Measurements from ENCODE around the gene CLTRN.

The CLTRN gene

GRCh38 chrX:15646543-15646942 is 18.1 kb downstream of the CLTRN start:
- in situ Hi-C loops (cut with HindIII; ENCODE audit: low sequenced_read_pairs), result no loop called here
- DNase-seq (ENCODE audit: low read depth), result no peak
- TF ChIP-seq, protein P1, sequence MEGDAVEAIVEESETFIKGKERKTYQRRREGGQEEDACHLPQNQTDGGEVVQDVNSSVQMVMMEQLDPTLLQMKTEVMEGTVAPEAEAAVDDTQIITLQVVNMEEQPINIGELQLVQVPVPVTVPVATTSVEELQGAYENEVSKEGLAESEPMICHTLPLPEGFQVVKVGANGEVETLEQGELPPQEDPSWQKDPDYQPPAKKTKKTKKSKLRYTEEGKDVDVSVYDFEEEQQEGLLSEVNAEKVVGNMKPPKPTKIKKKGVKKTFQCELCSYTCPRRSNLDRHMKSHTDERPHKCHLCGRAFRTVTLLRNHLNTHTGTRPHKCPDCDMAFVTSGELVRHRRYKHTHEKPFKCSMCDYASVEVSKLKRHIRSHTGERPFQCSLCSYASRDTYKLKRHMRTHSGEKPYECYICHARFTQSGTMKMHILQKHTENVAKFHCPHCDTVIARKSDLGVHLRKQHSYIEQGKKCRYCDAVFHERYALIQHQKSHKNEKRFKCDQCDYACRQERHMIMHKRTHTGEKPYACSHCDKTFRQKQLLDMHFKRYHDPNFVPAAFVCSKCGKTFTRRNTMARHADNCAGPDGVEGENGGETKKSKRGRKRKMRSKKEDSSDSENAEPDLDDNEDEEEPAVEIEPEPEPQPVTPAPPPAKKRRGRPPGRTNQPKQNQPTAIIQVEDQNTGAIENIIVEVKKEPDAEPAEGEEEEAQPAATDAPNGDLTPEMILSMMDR (IDR thresholded peaks at IDR 0.05; ENCODE audit: low read depth, low read length, missing control alignments), result no peak
- H3K4me3 ChIP-seq (ENCODE audit: low read depth, low read length), result no peak overlapping the region

DNA sequence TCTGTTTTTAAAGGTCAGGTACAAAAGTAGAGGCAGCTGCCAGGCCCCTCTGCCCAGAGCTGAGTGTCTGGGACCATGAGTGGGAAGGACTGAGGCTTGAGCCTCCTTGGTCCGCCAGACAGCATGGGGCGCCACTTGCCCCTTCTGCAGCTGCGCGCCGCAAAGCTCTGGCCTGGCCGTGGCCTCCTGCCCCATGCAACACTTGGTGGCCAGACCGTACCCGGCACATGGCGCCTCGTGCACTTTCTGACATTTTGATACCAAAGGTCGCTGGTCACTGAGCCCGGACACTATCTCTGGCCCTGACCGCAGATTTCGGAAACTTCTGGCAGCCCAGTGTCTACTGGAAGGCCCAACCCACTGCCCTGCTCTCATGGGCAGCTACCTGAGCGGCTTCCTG is 18.6 kb downstream of the CLTRN start:
- DNase-seq (ENCODE audit: low read depth), result no peak

DNA sequence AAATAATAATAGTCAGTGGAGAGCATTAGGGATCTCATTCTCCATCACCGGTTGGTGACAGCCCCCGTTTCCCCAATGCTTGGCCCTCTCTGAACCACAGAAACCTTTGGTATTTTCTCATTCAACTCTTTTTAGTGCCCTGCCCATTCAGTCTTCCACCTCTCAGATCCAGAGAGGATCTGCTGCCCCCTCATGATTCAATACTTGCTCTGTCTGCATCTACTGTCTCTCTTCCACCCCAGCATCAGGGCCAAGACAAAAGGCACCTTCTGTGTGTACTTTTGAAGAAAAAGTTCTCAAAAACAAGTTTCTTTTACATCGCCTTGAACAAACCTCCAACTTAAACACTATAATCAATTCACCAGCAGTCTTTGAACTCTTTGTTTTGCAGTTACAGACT is 19.3 kb downstream of the CLTRN start:
- in situ Hi-C loops (cut with HindIII; ENCODE audit: low sequenced_read_pairs), result no loop called here
- TF ChIP-seq, protein P1 (IDR thresholded peaks at IDR 0.05; ENCODE audit: low read depth, low read length, missing control alignments), result no peak
- no peak for DNase-seq (ENCODE audit: low read depth)
- H3K4me3 ChIP-seq (ENCODE audit: low read depth, low read length), result no peak overlapping the region

More for the DNA sequence above, 18.6 kb downstream of the CLTRN start:
- no peak overlapping the region for H3K4me3 ChIP-seq (ENCODE audit: low read depth, low read length)
- TF ChIP-seq, protein P1 (IDR thresholded peaks at IDR 0.05; ENCODE audit: low read depth, low read length, missing control alignments), result no peak
- in situ Hi-C loops (cut with HindIII; ENCODE audit: low sequenced_read_pairs), result no loop called here

DNA sequence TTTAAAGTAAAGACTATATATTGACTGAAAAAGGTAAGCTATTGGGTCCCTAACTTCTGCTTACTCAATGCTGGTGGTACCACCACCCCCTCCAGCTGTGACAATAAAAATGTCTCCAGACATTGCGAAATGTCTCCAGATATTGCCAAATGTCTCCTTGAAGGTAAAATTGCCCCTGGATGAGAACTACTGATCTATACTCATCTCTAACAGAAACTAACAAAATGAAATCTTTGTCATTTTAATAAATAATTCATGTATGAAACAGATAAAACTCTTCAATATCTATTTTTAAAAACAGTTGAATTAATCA is 20.1 kb downstream of the CLTRN start:
- TF ChIP-seq, protein P1 (IDR thresholded peaks at IDR 0.05; ENCODE audit: low read depth, low read length, missing control alignments), result no peak
- in situ Hi-C loops (cut with HindIII; ENCODE audit: low sequenced_read_pairs), result no loop called here
- H3K4me3 ChIP-seq (ENCODE audit: low read depth, low read length), result no peak overlapping the region
- no peak for DNase-seq (ENCODE audit: low read depth)

- TF ChIP-seq, protein P1 (IDR thresholded peaks at IDR 0.05; ENCODE audit: low read depth, low read length, missing control alignments), result no peak
- no peak for DNase-seq (ENCODE audit: low read depth)
- in situ Hi-C loops (cut with HindIII; ENCODE audit: low sequenced_read_pairs), result no loop called here
- H3K4me3 ChIP-seq (ENCODE audit: low read depth, low read length), result no peak overlapping the region
Observed at GRCh38 chrX:15643786-15644559, 20.6 kb downstream of the CLTRN start.

- DNase-seq (ENCODE audit: low read depth), result no peak
- TF ChIP-seq, protein P1 (IDR thresholded peaks at IDR 0.05; ENCODE audit: low read depth, low read length, missing control alignments), result no peak
- no peak overlapping the region for H3K4me3 ChIP-seq (ENCODE audit: low read depth, low read length)
- in situ Hi-C loops (cut with HindIII; ENCODE audit: low sequenced_read_pairs), result no loop called here
Observed at GRCh38 chrX:15631637-15632036, 33.0 kb downstream of the CLTRN start.
